Natural killer cell (primary cell): ENCODE measurements around the gene RAET1E. TPM values are rescaled to one million over a fixed set of nuclear protein-coding genes. Genes with fewer than 3 reads are reported as not detected.

Experiments
- ATAC-seq, 3 donors: fragments of 150-1000 bp in 2 of 3; fragments of 200-7000 bp in 1 of 3; cut with Tn5 transposase; 1 replicate in 1 of 3; 2 replicates in 2 of 3; pipeline ENCODE4 v1.10.0; 2021; ENCODE audit warnings: mild to moderate bottlenecking in 2 of 3, moderate library complexity in 2 of 3
- DNase-seq, 2 donors: peaks; one replicate each; pipeline versions ENCODE4 v3.0.0 to v3.0.0-alpha.2; 2013 to 2021; ENCODE audit warnings: mixed read lengths in 1 of 2
- H3K27ac ChIP-seq: one replicate; pipeline ENCODE4 v1.5.1; 2013; ENCODE audit warnings: mild to moderate bottlenecking, low read length
- H3K27me3 ChIP-seq: one replicate; pipeline ENCODE4 v1.6.1; 2013; ENCODE audit warnings: low read length; ENCODE audit not compliant: control insufficient read depth, insufficient read depth
- H3K36me3 ChIP-seq: one replicate; pipeline ENCODE4 v1.6.1; 2013; ENCODE audit warnings: low read length; ENCODE audit not compliant: control insufficient read depth, insufficient read depth
- H3K4me1 ChIP-seq: one replicate; pipeline ENCODE4 v1.6.1; 2013; ENCODE audit warnings: low read length; ENCODE audit not compliant: control insufficient read depth, insufficient read depth
- H3K4me3 ChIP-seq: one replicate; pipeline ENCODE4 v1.5.1; 2013; ENCODE audit warnings: low read length
- H3K9me3 ChIP-seq: one replicate; pipeline ENCODE4 v1.6.1; 2013; ENCODE audit warnings: low read length; ENCODE audit not compliant: control insufficient read depth, insufficient read depth
- H3K27ac Mint-ChIP-seq, 2 donors: one replicate each; pipeline ENCODE4 v1.8.0; 2022; ENCODE audit warnings: mild to moderate bottlenecking in 2 of 2, mixed read lengths in 2 of 2, moderate library complexity in 1 of 2
- H3K27me3 Mint-ChIP-seq, 2 donors: one replicate each; pipeline ENCODE4 v1.8.0; 2022; ENCODE audit warnings: low read depth in 2 of 2, mixed read lengths in 2 of 2
- H3K36me3 Mint-ChIP-seq: one replicate; pipeline ENCODE4 v1.8.0; 2022; ENCODE audit warnings: mixed read lengths
- H3K4me1 Mint-ChIP-seq, 2 donors: one replicate each; pipeline ENCODE4 v1.8.0; 2022; ENCODE audit warnings: mixed read lengths in 2 of 2
- H3K4me3 Mint-ChIP-seq: one replicate; pipeline ENCODE4 v1.8.0; 2022; ENCODE audit warnings: mild to moderate bottlenecking, moderate library complexity, mixed read lengths
- H3K9me3 Mint-ChIP-seq, 2 donors: one replicate each; pipeline ENCODE4 v1.8.0; 2022; ENCODE audit warnings: mixed read lengths in 2 of 2
- CTCF ChIP-seq: fragments of 200-600 bp; IDR thresholded peaks from one replicate; pipeline ENCODE4 v1.8.0; 2022; ENCODE audit warnings: antibody characterized with exemption
- WGBS: methylation state at CpG from one replicate; pipeline ENCODE4 v1.1.7; 2013; ENCODE audit warnings: missing lambda C conversion rate; ENCODE audit not compliant: insufficient coverage; 5-methylcytosine and 5-hydroxymethylcytosine counted together
- intact Hi-C: fragments of 100-400 bp; cut with micrococcal nuclease; formaldehyde crosslinking; loops from one replicate; pipeline ENCODE4 v1.14.2; 2022
- total RNA-seq, 4 donors: library from RNA; stranded (reverse); fragments of 120-200 nt in 1 of 4; gene quantifications; one replicate each; pipeline versions ENCODE4 v1.2.3 to v1.2.4, GENCODE V29; 2013 to 2022

The RAET1E gene
- total RNA-seq, 3 donors from 2014 or later (not counting 1 experiment from before 2014, with no cell fraction given), result not detected

- Mint-ChIP-seq H3K4me3 (peak overlapping the region; percentile 98), H3K27me3 (peaks cover 29 to 33% of the 10 kb centered on the region in 2 donors), H3K36me3 (no peaks in the 10 kb centered on the region), H3K27ac (peak overlapping the region; percentile 59 to 89), H3K4me1 (peaks cover 13 to 31% of the 10 kb centered on the region in 2 donors), H3K9me3 (no peaks in the 10 kb centered on the region)
- H3K4me1 ChIP-seq, result peaks cover 38% of the 10 kb centered on the region
- TF ChIP-seq CTCF, result no peak
- ATAC-seq (no peak), DNase-seq (peak in 1 of 2 donors; percentile 39)
- WGBS, result 23% methylated on average over 11 of the region's 13 CpGs
- intact Hi-C loops, result no loop called here
- peaks cover 36% of the 10 kb centered on the region for H3K27me3 ChIP-seq
- H3K4me3 ChIP-seq, result peak overlapping the region; percentile 61
- no peaks in the 10 kb centered on the region for H3K9me3 ChIP-seq
- H3K36me3 ChIP-seq, result no peaks in the 10 kb centered on the region
- H3K27ac ChIP-seq, result no peak overlapping the region
Observed at GRCh38 chr6:149942461-149942829, 44.5 kb upstream of the RAET1E start.

- no peak within 1 kb of the TSS for H3K27ac ChIP-seq
- ATAC-seq (peak; percentile 87 to 96 (median 87)), DNase-seq (peak; percentile 91 to 97)
- peak within 1 kb of the TSS; percentile 61 for H3K4me3 ChIP-seq
- Mint-ChIP-seq H3K4me1 (peaks cover 13 to 31% of the 10 kb centered on the region in 2 donors), H3K4me3 (peak within 1 kb of the TSS; percentile 98), H3K9me3 (no peaks in the 10 kb centered on the region), H3K36me3 (no peaks in the 10 kb centered on the region), H3K27me3 (peaks cover 35 to 39% of the 10 kb centered on the region in 2 donors), H3K27ac (peak within 1 kb of the TSS; percentile 86 to 89)
- no peaks in the 10 kb centered on the region for H3K9me3 ChIP-seq
- under 1% methylated on average over 58 of the region's 62 CpGs for WGBS
- H3K36me3 ChIP-seq, result no peaks in the 10 kb centered on the region
- H3K4me1 ChIP-seq, result peaks cover 38% of the 10 kb centered on the region
- intact Hi-C loops, result loop anchor here (2.0 kb wide), 2 partner anchors 21 to 63 kb away; partner anchors contain the start of gene ULBP1
- no peak for TF ChIP-seq CTCF
- peaks cover 42% of the 10 kb centered on the region for H3K27me3 ChIP-seq
Observed at GRCh38 chr6:149941583-149942460, 43.9 kb upstream of the RAET1E start, which contains the start of gene ULBP2. TSS of gene ULBP2 (plus strand) at chr6:149942014. CDS start at chr6:149942073, 59 bp downstream.

- Histone ChIP-seq H3K4me1 (peaks cover 38% of the 10 kb centered on the region), H3K27me3 (peaks cover 53% of the 10 kb centered on the region), H3K4me3 (no peak overlapping the region), H3K27ac (no peak overlapping the region), H3K9me3 (no peaks in the 10 kb centered on the region), H3K36me3 (no peaks in the 10 kb centered on the region)
- WGBS, result 28% methylated on average over 6 of the region's 6 CpGs
- peaks cover 13 to 31% of the 10 kb centered on the region in 2 donors for H3K4me1 Mint-ChIP-seq
- intact Hi-C loops, result loop anchor here (2.0 kb wide), 2 partner anchors 22 to 64 kb away; partner anchors contain the start of gene ULBP1
- ATAC-seq (no peak), DNase-seq (no peak)
- H3K4me3 Mint-ChIP-seq, result peak overlapping the region; percentile 98
- peaks cover 43 to 51% of the 10 kb centered on the region in 2 donors for H3K27me3 Mint-ChIP-seq
- no peak for TF ChIP-seq CTCF
- H3K36me3 Mint-ChIP-seq, result no peaks in the 10 kb centered on the region
- H3K9me3 Mint-ChIP-seq, result no peaks in the 10 kb centered on the region
- peak overlapping the region; percentile 85 to 89 for H3K27ac Mint-ChIP-seq
Observed at GRCh38 chr6:149940672-149940982, 42.7 kb upstream of the RAET1E start.
